Calu3 (cell line): ENCODE measurements around the gene HAO1. TPM values are rescaled to one million over a fixed set of nuclear protein-coding genes. Genes with fewer than 3 reads are reported as not detected.

Experiments
- BruUV-seq: library from RNA; stranded (reverse); fragments of 400-500 nt; replicated peaks from 2 replicates; lab custom pipeline; 2021; lab: Mats Ljungman, UMichigan
- CTCF ChIA-PET: fragments of 300-600 bp; sonication (Branson Sonifier 250); formaldehyde crosslinking; loops from one replicate; lab custom pipeline; 2022; ENCODE audit warnings: antibody characterized with exemption; lab: Charles Lee
- DNase-seq: peaks from one replicate; pipeline ENCODE4 v3.0.0; 2022
- H3K27ac Mint-ChIP-seq: one replicate; pipeline ENCODE4 v1.8.0; 2022; ENCODE audit warnings: mixed read lengths; ENCODE audit not compliant: unreplicated experiment
- H3K27me3 Mint-ChIP-seq: one replicate; pipeline ENCODE4 v1.8.0; 2022; ENCODE audit warnings: mixed read lengths; ENCODE audit not compliant: unreplicated experiment
- H3K36me3 Mint-ChIP-seq: one replicate; pipeline ENCODE4 v1.8.0; 2022; ENCODE audit warnings: mild to moderate bottlenecking, moderate library complexity, mixed read lengths; ENCODE audit not compliant: insufficient read depth, unreplicated experiment
- H3K4me1 Mint-ChIP-seq: one replicate; pipeline ENCODE4 v1.8.0; 2022; ENCODE audit warnings: mild to moderate bottlenecking, low read depth, mixed read lengths; ENCODE audit not compliant: unreplicated experiment
- H3K4me3 Mint-ChIP-seq: one replicate; pipeline ENCODE4 v1.8.0; 2022; ENCODE audit warnings: mild to moderate bottlenecking, low read depth, moderate library complexity, mixed read lengths; ENCODE audit not compliant: unreplicated experiment
- H3K9me3 Mint-ChIP-seq: one replicate; pipeline ENCODE4 v1.8.0; 2022; ENCODE audit warnings: low read depth, mixed read lengths; ENCODE audit not compliant: unreplicated experiment
- CTCF ChIP-seq: fragments of 200-600 bp; IDR thresholded peaks from one replicate; pipeline ENCODE4 v1.8.0; 2022; ENCODE audit warnings: antibody characterized with exemption; ENCODE audit not compliant: unreplicated experiment
- intact Hi-C: fragments of 100-400 bp; cut with micrococcal nuclease; formaldehyde crosslinking; loops from one replicate; pipeline ENCODE4 v1.10.0; 2022; ENCODE audit not compliant: unreplicated experiment
- total RNA-seq: library from RNA; stranded (reverse); gene quantifications from 2 replicates; pipeline ENCODE4 v1.2.3, GENCODE V29; 2022

HAO1 gene
- total RNA-seq, 1 experiment from 2014 or later: not detected

GRCh38 chr20:7855545-7855944, 84.7 kb downstream of the HAO1 start:
- peak; percentile 5 for DNase-seq
- no peak for TF ChIP-seq CTCF
- Mint-ChIP-seq H3K27ac (no peak overlapping the region), H3K9me3 (no peaks in the 10 kb centered on the region), H3K4me3 (no peak overlapping the region), H3K4me1 (peaks cover 16% of the 10 kb centered on the region), H3K36me3 (no peaks in the 10 kb centered on the region), H3K27me3 (no peaks in the 10 kb centered on the region)
- intact Hi-C loops: loop anchor here (5.0 to 10.0 kb wide), 5 partner anchors 141 to 1713 kb away; no protein-coding TSS in a partner anchor
- CTCF ChIA-PET: no interaction called here
- no TSS peak for BruUV-seq

GRCh38 chr20:7853493-7853892, 86.8 kb downstream of the HAO1 start:
- TF ChIP-seq CTCF: no peak
- no TSS peak for BruUV-seq
- no peak for DNase-seq
- CTCF ChIA-PET: no interaction called here
- no peak overlapping the region for H3K27ac Mint-ChIP-seq
- peaks cover 16% of the 10 kb centered on the region for H3K4me1 Mint-ChIP-seq
- intact Hi-C loops: loop anchor here (10.0 kb wide), 2 partner anchors 139 to 469 kb away; no protein-coding TSS in a partner anchor
- no peaks in the 10 kb centered on the region for H3K9me3 Mint-ChIP-seq
- no peaks in the 10 kb centered on the region for H3K27me3 Mint-ChIP-seq
- H3K36me3 Mint-ChIP-seq: no peaks in the 10 kb centered on the region
- no peak overlapping the region for H3K4me3 Mint-ChIP-seq

- Mint-ChIP-seq H3K9me3 (no peaks in the 10 kb centered on the region), H3K27me3 (no peaks in the 10 kb centered on the region), H3K4me3 (no peak overlapping the region), H3K36me3 (no peaks in the 10 kb centered on the region), H3K4me1 (no peaks in the 10 kb centered on the region), H3K27ac (no peak overlapping the region)
- no peak for DNase-seq
- CTCF ChIA-PET: no interaction called here
- TF ChIP-seq CTCF: no peak
- BruUV-seq: no TSS peak
- intact Hi-C loops: loop anchor here (10.0 kb wide), 2 partner anchors 136 to 466 kb away; no protein-coding TSS in a partner anchor
These were observed 89.3 kb downstream of the HAO1 start for GRCh38 chr20:7850775-7851490.

GRCh38 chr20:7849675-7850074, 90.6 kb downstream of the HAO1 start:
- no peak overlapping the region for H3K27ac Mint-ChIP-seq
- intact Hi-C loops: loop anchor here (10.0 kb wide), 2 partner anchors 135 to 465 kb away; no protein-coding TSS in a partner anchor
- no TSS peak for BruUV-seq
- no peaks in the 10 kb centered on the region for H3K36me3 Mint-ChIP-seq
- H3K9me3 Mint-ChIP-seq: no peaks in the 10 kb centered on the region
- TF ChIP-seq CTCF: no peak
- H3K4me1 Mint-ChIP-seq: no peaks in the 10 kb centered on the region
- DNase-seq: no peak
- no peak overlapping the region for H3K4me3 Mint-ChIP-seq
- CTCF ChIA-PET: no interaction called here
- no peaks in the 10 kb centered on the region for H3K27me3 Mint-ChIP-seq
